Glutamatergic neuron (in vitro differentiated cells): ENCODE data around the gene EIF1AX. TPM values are rescaled to one million over a fixed set of nuclear protein-coding genes. Genes with fewer than 3 reads are reported as not detected.

Experiments
- DNase-seq: peaks from one replicate; pipeline ENCODE4 v3.0.0; 2022
- H3K27ac Mint-ChIP-seq: one replicate; pipeline ENCODE4 v1.8.0; 2020; ENCODE audit warnings: mild to moderate bottlenecking, mixed read lengths, inconsistent platforms; ENCODE audit not compliant: unreplicated experiment
- H3K27me3 Mint-ChIP-seq: one replicate; pipeline ENCODE4 v1.8.0; 2020; ENCODE audit warnings: mild to moderate bottlenecking, moderate library complexity, mixed read lengths, inconsistent platforms; ENCODE audit not compliant: unreplicated experiment
- H3K36me3 Mint-ChIP-seq: one replicate; pipeline ENCODE4 v1.8.0; 2020; ENCODE audit warnings: mild to moderate bottlenecking, mixed read lengths, inconsistent platforms; ENCODE audit not compliant: unreplicated experiment
- H3K4me1 Mint-ChIP-seq: one replicate; pipeline ENCODE4 v1.8.0; 2020; ENCODE audit warnings: mild to moderate bottlenecking, low read depth, mixed read lengths, inconsistent platforms; ENCODE audit not compliant: unreplicated experiment
- H3K4me3 Mint-ChIP-seq: one replicate; pipeline ENCODE4 v1.8.0; 2020; ENCODE audit warnings: mild to moderate bottlenecking, mixed read lengths, inconsistent platforms; ENCODE audit not compliant: unreplicated experiment
- H3K9me3 Mint-ChIP-seq: one replicate; pipeline ENCODE4 v1.8.0; 2020; ENCODE audit warnings: mild to moderate bottlenecking, moderate library complexity, mixed read lengths, inconsistent platforms; ENCODE audit not compliant: unreplicated experiment
- total RNA-seq: library from RNA; stranded (reverse); fragmentation: NEBNext Ultra II Directional; extraction: Animal tissue kit (Norgen Biotek cat#: 25700); gene quantifications from one replicate; pipeline ENCODE4 v1.2.1, GENCODE V29; 2021; ENCODE audit not compliant: unreplicated experiment
- TF ChIP-seq, protein P1 (sequence below): fragments of 200-600 bp; sonication (generic); IDR thresholded peaks from one replicate; pipeline ENCODE4 v1.5.0; 2021; ENCODE audit not compliant: partially characterized antibody, unreplicated experiment

Gene EIF1AX
- total RNA-seq, 1 donor from 2014 or later = 107 TPM

DNA sequence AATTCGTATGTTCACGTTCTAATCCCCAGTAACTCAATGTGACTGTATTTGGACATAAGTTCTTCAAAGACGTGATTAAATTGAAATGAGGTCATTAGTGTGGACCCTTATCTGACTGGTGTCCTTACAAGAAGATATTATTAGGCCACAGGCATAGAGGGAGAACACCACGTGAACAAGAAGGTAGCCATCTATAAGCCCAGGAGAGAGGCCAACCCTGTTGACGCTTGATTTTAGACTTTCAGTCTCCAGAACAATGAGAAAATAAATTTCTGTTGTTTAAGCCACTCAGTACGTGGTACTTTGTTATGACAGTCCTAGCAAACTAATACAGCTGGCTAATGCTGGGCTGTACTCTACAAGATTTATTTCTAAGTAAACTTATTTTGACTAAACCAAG is 1.5 kb upstream of the EIF1AX start:
- Mint-ChIP-seq H3K9me3 (peaks cover 2% of the 10 kb centered on the region), H3K4me3 (peak overlapping the region; percentile 7), H3K4me1 (peaks cover 7% of the 10 kb centered on the region), H3K27me3 (no peaks in the 10 kb centered on the region), H3K27ac (no peak overlapping the region), H3K36me3 (no peaks in the 10 kb centered on the region)
- DNase-seq = no peak
- TF ChIP-seq, protein P1, sequence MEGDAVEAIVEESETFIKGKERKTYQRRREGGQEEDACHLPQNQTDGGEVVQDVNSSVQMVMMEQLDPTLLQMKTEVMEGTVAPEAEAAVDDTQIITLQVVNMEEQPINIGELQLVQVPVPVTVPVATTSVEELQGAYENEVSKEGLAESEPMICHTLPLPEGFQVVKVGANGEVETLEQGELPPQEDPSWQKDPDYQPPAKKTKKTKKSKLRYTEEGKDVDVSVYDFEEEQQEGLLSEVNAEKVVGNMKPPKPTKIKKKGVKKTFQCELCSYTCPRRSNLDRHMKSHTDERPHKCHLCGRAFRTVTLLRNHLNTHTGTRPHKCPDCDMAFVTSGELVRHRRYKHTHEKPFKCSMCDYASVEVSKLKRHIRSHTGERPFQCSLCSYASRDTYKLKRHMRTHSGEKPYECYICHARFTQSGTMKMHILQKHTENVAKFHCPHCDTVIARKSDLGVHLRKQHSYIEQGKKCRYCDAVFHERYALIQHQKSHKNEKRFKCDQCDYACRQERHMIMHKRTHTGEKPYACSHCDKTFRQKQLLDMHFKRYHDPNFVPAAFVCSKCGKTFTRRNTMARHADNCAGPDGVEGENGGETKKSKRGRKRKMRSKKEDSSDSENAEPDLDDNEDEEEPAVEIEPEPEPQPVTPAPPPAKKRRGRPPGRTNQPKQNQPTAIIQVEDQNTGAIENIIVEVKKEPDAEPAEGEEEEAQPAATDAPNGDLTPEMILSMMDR = no peak

DNA sequence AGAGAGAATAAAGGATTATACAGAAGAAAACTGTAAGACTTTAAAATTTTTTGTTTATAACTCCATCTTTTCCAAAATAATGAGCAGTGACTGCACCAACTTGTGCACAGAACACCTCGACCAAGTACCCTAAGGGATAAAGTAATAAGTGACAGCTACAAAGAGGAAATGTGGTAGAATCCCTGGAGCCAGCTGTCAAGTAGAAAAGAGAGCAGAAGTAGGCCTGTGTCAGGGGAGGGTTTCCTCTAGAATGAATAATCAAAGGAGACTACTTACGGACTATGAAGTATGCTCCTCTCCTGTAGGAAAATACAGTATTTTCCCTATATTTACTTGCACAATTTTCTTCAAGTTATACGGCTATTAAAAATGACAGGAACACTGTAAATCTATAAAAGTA is 1.2 kb downstream of the EIF1AX start:
- TF ChIP-seq, protein P1 = no peak
- peak overlapping the region; percentile 89 for H3K27ac Mint-ChIP-seq
- H3K4me1 Mint-ChIP-seq = peaks cover 7% of the 10 kb centered on the region
- H3K9me3 Mint-ChIP-seq = peaks cover 2% of the 10 kb centered on the region
- no peak for DNase-seq
- H3K27me3 Mint-ChIP-seq = no peaks in the 10 kb centered on the region
- H3K36me3 Mint-ChIP-seq = no peaks in the 10 kb centered on the region
- H3K4me3 Mint-ChIP-seq = peak overlapping the region; percentile 94

DNA sequence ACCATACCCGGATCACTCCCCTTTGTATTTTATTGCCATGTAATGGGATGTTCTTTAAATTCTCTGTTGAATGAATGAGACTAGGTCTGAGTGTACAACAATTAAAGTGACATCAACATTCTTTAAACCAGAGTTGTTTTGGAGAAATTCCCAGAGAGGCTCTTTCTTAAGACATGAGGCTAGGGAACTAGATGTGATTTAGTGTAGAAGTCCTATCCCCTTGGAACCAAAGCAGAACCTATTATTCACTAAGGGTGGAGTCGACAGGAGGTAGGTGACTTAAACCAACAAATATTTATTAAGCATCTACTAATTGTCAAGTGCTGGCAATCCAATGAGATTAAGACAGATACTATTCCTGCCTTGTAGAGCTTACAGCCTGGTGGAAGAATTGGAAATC is 1.7 kb downstream of the EIF1AX start:
- peaks cover 7% of the 10 kb centered on the region for H3K4me1 Mint-ChIP-seq
- TF ChIP-seq, protein P1 = no peak

DNA sequence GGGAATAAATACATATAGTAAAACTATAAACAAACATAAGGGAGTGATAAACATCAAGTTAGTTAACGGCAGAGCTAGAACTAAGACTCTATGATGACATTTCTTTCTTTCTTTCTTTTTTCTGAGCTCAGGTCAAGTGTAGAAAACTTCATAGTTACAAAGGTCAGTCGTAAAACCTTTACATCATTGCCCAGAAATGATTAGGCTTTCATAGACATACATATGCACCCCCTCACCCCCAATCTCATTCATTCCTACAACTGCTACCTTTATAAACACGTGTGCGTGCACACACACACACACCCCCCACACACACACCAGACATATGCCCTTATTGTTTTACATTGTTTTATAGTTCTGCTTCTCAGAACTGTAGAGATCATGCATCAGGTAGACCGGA is 5.7 kb downstream of the EIF1AX start:
- H3K36me3 Mint-ChIP-seq = no peaks in the 10 kb centered on the region
- TF ChIP-seq, protein P1 = no peak
- no peak for DNase-seq
- H3K27me3 Mint-ChIP-seq = no peaks in the 10 kb centered on the region
- peak overlapping the region; percentile 3 for H3K27ac Mint-ChIP-seq
- peaks cover 7% of the 10 kb centered on the region for H3K4me1 Mint-ChIP-seq
- no peaks in the 10 kb centered on the region for H3K9me3 Mint-ChIP-seq
- H3K4me3 Mint-ChIP-seq = no peak overlapping the region

More for the DNA sequence above, 1.7 kb downstream of the EIF1AX start:
- Mint-ChIP-seq H3K27me3 (no peaks in the 10 kb centered on the region), H3K27ac (peak overlapping the region; percentile 89), H3K4me3 (peak overlapping the region; percentile 94), H3K9me3 (peaks cover 2% of the 10 kb centered on the region), H3K36me3 (no peaks in the 10 kb centered on the region)
- DNase-seq = no peak

DNA sequence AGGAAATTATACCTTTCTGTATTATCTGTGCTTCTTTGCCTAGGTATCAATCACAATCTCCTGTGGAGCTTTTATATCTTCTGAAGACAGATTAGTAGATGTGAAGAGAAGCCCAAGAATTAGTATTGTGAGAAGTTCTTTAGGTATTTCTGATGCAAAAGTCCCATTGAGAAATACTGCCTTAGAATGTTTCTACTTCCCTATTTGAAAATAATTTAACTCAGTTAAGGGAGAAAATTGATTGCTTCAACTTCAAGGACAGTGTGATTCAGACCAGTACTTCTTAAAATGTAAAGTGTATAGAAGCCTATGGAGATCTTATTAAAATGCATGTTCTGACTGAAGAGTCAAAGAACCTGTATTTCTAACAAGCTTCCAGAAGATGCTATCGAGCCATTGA is 9.0 kb downstream of the EIF1AX start:
- Mint-ChIP-seq H3K9me3 (no peaks in the 10 kb centered on the region), H3K4me3 (no peak overlapping the region), H3K27ac (no peak overlapping the region), H3K4me1 (no peaks in the 10 kb centered on the region), H3K27me3 (no peaks in the 10 kb centered on the region), H3K36me3 (no peaks in the 10 kb centered on the region)
- TF ChIP-seq, protein P1 = no peak
- DNase-seq = no peak
